Activated T-cell treated with anti-CD3 and anti-CD28 coated beads for 24 hours (primary cell): ENCODE measurements around the gene HECTD2.
"Not testable (repeated sequence)": the region's sequence is repeated elsewhere in the genome, so short reads cannot be mapped to it uniquely, and the experiment has no call there.

Source experiments
- DNase-seq: peaks from one replicate; pipeline ENCODE4 v3.0.0-alpha.2; 2020; ENCODE audit warnings: low read depth

HECTD2 gene

GRCh38 chr10:91412354-91413087, 2.4 kb downstream of the HECTD2 start:
- DNase-seq, result no peak

GRCh38 chr10:91415816-91416215, 5.7 kb downstream of the HECTD2 start:
- DNase-seq, result no peak

DNA sequence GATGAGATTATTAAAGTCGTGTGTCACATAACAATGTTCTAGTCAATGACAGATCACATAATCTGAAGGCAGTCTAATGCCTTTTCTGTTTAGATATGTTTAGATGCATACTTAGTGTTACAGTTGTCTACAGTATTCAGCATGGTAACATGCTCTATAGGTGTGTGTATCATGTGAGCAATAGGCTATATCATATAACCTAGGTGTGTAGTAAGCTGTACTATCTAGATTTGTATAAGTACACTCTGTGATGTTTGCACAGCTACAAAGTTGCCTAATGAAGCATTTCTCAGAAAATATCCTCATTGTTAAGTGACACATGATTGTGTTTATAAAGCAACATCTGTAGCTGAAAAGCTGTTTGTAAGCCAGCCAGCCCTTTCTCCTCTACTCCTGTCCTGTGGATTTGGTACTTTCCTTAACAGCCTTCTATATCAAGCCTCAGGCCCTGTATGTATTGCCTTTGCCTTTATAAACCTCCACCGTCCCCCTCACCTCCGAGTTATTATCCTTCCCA, 6.3 kb downstream of the HECTD2 start:
- no peak for DNase-seq

DNA sequence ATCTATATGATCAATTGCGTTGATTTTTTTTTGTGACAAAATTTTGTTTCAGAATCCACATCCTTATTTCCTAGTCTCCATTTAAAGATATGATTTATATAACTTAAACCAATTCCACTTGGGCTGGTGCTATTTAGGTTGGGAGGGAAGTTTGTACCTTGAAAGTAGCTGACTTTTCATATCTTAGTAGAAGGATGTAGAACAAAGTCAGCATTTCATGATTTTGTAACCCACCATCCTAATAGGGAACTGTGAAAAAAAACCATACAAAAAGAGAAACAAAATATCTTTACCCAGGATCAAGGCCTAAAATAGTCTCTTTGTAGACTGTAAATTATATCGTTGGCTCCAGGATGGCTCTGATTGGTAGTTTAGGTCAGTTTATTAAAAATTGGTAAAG, 8.3 kb downstream of the HECTD2 start:
- DNase-seq, result no peak

DNA sequence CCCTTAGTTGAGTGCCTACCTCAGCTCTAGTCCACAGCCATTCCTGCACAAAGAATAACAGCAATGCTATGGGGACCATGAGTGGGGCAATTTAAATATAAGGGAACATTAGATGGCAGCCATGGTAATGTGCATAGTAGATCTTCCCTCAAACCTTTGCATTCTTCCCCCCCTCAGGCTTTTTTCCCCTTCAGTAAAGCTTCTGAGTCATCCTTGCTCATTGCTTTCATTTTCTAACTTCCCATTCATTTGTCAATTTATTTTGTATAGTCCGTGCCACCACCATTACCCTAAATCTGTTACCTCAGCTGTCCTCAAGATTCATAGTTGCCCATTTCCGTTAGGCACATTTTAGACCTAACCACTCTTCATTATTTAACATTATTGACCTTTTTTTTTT, 10.7 kb downstream of the HECTD2 start:
- no peak for DNase-seq

DNA sequence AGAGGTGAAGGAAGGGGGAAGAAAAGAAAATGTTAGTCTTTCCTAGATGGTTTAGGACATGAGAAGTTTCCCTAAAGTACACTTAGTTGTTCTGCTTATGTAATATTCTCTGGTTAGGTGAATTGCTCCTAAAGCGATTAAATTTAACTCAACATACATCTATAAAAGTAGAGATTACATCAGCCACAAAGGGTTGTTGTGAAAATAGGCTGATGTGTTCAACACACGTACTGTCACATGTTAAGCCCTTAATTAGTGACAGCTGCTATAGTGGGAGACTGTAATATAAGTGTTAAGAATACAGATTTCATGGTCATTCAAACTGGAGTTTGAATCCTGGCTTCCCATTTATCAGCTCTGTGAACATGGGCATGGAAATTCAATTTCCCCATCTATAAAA, 12.8 kb downstream of the HECTD2 start:
- no peak for DNase-seq

DNA sequence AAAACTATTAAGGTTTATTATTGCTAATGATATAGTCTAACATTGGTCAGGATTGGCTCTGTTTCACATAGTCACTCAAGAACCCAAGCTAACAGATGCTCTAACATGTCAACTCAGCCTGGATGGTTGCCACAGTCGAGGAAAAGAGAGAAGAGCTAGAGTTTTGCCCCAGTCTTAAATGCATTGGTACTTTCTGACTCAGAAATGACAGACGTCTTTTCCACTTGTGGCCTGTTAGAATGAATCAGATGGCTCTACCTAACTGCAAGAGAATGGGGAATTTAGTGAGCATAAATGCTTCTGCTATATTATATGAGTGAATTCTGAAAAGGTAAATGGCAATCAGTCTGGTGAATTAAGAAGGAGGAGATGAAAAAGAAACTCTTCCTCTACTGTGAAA, 13.9 kb downstream of the HECTD2 start:
- no peak for DNase-seq

GRCh38 chr10:91432175-91432574, 22.0 kb downstream of the HECTD2 start:
- DNase-seq, result no peak

DNA sequence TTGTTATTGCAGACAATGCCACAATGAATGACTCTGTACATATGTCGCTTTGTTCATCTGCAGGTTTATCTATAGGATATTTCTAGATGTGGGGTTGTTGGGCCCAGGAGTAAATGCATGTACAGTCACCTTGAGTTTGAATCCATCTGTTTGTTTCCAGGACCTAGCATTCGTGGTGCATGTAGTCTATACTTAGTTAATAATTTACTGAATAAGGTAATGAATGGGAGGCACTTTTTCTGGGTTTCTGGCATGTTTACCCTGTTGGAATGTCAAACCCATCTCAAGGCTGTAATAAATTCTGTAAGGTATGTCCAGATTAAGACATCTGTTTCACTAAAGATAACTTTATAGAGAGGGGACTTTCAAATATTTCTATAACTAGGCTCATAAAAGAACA, 23.5 kb downstream of the HECTD2 start:
- no peak for DNase-seq

GRCh38 chr10:91434041-91434440, 23.9 kb downstream of the HECTD2 start:
- no peak for DNase-seq

GRCh38 chr10:91435241-91435640, 25.1 kb downstream of the HECTD2 start:
- DNase-seq, result no peak

- DNase-seq, result not testable (repeated sequence)
Measured at GRCh38 chr10:91438228-91438627, 28.1 kb downstream of the HECTD2 start.

- no peak for DNase-seq
Measured at GRCh38 chr10:91444211-91445182, 34.4 kb downstream of the HECTD2 start.

DNA sequence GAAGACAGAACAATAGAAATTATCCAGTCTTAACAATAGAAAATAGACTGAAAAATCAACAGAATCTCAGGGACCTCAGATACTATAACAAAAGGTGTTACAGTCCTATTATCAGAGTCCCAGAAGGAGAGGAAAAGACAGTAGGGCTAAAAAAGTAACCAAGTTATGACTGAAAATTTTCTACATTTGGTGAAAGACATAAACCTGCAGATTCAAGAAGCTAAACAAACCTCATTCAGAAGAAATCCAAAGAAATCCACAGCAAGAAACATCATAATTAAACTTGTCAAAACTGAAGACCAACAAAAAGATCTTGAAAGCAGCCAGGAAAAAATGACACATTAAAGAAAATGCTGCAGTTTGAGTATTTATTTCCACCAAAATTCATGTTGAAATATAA, 41.9 kb downstream of the HECTD2 start:
- DNase-seq, result no peak

GRCh38 chr10:91453535-91453934, 43.4 kb downstream of the HECTD2 start:
- no peak for DNase-seq

GRCh38 chr10:91455135-91455534, 45.0 kb downstream of the HECTD2 start:
- not testable (repeated sequence) for DNase-seq

DNA sequence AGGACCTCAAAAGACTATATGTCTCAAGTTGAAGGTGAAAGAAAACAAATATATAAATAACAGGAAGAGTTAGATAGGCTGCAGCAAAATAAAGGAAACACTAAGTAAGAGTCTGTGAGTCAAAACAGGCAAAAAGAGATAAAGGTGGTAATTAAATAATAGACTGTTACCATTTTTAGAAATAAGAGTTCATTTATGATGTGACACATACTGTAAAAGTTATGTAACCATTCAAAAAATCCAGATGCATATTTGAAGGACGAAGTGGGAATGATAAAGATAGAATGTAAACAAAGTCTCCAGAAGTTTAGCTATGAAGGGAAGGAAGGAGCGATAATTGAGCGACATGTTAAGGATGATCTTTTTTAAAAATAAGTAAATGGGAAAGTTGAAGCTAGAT, 50.5 kb downstream of the HECTD2 start:
- DNase-seq, result no peak

DNA sequence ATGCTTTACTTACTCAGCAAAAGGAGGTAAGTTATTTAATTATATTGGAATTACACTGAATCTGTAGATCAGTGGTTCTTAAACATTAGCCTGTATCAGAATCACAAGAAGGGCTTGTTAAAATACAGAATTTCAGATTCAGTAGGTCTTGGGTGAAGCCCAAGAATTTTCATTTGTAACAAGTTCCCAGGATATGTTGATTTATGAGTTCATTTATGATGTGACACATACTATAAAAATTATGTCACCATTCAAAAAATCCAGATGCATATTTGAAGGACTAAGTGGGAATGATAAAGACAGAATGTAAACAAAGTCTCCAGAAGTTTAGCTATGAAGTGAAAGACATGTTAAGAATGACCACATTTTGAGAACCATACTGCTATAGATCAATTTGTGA, 52.3 kb downstream of the HECTD2 start:
- no peak for DNase-seq

DNA sequence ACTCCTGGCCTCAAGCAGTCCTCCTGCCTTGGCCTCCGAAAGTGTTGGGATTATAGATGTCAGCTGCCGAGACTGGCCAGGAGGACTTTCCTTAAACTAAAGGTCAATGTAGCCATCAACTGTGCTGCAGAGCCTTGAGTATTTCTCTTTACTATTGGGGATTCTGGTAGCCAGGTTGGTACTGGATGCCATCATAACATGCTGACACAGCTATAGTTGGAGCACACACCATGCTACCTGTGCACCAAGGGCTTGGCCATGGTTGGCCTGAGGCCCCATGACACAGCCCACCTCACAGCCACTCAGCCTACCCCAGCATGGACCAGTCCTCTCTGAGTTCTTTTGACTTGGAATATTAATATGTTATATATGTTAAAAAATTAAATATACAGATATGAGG, 54.4 kb downstream of the HECTD2 start:
- DNase-seq, result no peak

DNA sequence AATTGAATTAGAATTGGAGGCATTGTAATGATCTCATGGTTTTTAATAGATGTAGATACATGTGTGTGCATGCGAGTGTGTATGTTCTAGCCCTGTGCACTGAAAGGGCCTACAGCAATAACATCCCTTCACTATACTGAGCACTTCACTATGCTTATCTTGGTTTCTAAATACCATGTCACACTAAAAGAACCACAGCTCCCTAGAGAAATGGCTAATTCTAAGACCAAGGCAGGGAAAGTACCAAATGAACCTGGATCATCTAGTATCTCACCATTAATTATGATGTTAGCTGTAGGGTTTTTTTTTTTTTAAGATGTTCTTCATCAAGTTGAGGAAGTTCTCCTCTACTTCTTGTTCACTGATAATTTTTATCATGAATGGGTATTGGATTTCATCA, 55.1 kb downstream of the HECTD2 start:
- DNase-seq, result no peak

DNA sequence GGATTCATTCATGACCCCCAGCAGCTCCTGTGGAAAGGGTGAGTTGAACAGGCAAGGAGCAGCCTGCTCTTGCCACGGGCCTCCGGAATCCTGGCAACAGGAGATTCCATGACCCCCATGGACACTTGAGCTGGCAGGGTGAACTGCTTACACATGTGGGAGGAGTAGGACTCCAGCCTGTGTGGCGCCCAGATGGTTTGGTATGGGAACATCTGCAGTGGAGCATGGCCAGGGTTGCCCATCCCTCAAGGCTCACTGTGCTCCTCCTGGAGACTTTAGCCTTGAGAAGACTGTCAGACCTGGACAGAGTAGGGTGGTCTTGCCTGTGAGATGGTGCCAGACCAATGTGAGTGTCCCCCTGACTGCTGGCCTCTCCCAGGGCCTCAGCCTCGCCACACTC, 57.0 kb downstream of the HECTD2 start:
- DNase-seq, result no peak

- no peak for DNase-seq
Measured at GRCh38 chr10:91471602-91472001, 61.5 kb downstream of the HECTD2 start.

DNA sequence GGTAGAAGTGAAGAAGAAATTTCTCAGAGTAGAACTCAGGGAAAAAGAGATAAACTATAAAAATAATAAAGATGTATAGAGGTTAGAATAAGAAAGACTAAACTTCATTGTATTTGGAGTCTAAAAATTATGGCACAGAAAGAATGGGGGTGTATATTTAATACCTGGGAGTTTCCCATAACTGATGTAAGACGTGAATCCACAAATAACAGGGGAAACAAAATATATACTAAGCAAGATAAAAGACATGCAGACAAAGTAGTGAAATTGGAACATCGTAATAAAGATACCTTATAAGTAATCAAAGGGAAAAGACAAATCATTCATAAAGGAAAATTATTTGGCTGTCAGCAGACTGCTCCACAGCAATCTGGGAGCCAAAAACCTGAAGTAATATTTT, 62.8 kb downstream of the HECTD2 start:
- DNase-seq, result no peak
